Endothelial cell of umbilical vein (primary cell): ENCODE results near the gene MCEMP1.

Source experiments
- CTCF ChIP-seq, 2 donors: IDR thresholded peaks; 1 replicate in 1 of 2; 2 replicates in 1 of 2; pipeline ENCODE4 v1.5.1; 2011; ENCODE audit warnings: low read length in 2 of 2, mild to moderate bottlenecking in 2 of 2, moderate library complexity in 2 of 2, control low read depth in 1 of 2, inconsistent platforms in 1 of 2, low read depth in 1 of 2; ENCODE audit not compliant: insufficient read depth in 1 of 2; ENCODE audit errors: extremely low read depth in 1 of 2
- EZH2 ChIP-seq: IDR thresholded peaks from 2 replicates; pipeline ENCODE4 v1.6.1; 2012; ENCODE audit warnings: borderline replicate concordance, low read depth, mild to moderate bottlenecking, moderate library complexity, low read length, inconsistent platforms; ENCODE audit not compliant: severe bottlenecking
- FOS ChIP-seq: IDR thresholded peaks from 2 replicates; pipeline ENCODE4 v1.6.1; 2011; ENCODE audit warnings: mild to moderate bottlenecking, low read length, moderate library complexity, borderline replicate concordance; ENCODE audit not compliant: insufficient read depth
- GATA2 ChIP-seq: IDR thresholded peaks from 2 replicates; pipeline ENCODE4 v1.7.0; 2011; ENCODE audit warnings: low read depth, mild to moderate bottlenecking, moderate library complexity, mixed read lengths, low read length; ENCODE audit not compliant: insufficient read length, insufficient read depth
- JUN ChIP-seq: IDR thresholded peaks from 2 replicates; pipeline ENCODE4 v1.6.1; 2011; ENCODE audit warnings: borderline replicate concordance, low read depth; ENCODE audit not compliant: insufficient read length, insufficient read depth
- MAX ChIP-seq: IDR thresholded peaks from 2 replicates; pipeline ENCODE4 v1.6.1; 2011; ENCODE audit not compliant: insufficient read depth, insufficient read length
- MYC ChIP-seq: IDR thresholded peaks from one replicate; pipeline ENCODE4 v1.6.1; 2011; ENCODE audit warnings: mild to moderate bottlenecking, low read depth, low read length
- POLR2A ChIP-seq: IDR thresholded peaks from 2 replicates; pipeline ENCODE4 v1.6.1; 2012; ENCODE audit warnings: low read depth, mild to moderate bottlenecking, control low read depth, low read length
- POLR2AphosphoS5 ChIP-seq: IDR thresholded peaks from 2 replicates; pipeline ENCODE4 v1.6.1; 2012; ENCODE audit warnings: low read depth, mild to moderate bottlenecking, control low read depth, low read length, moderate library complexity; ENCODE audit not compliant: insufficient read depth

DNA sequence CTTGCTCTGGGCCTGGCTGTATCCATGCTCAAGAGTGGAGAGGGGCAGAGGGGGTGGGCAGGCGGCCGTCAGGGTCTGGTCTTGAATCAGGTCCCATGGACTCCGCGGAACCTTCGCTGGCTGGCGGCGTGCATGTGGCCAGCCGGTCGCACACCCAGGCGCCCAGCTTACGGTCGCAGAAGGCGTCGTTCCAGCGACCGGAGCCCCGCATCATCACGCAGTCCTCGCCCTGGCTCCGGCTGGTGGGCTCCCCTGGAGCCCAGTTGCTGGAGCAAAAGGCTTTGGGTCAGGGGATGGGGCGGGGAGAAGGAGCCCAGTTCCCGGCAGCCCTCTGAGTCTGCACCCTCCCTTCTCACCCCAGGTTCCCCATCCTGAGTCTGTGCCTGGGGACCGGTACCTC lies 12.3 kb downstream of the MCEMP1 start:
- TF ChIP-seq EZH2 (no peak), POLR2A (no peak), CTCF (IDR thresholded peaks at IDR 0.05; ENCODE audit: extremely low read depth in 1 of 2, insufficient read depth in 1 of 2, low read depth in 1 of 2, low read length in 2 of 2) (no peak), MYC (no peak), POLR2AphosphoS5 (no peak), MAX (no peak), JUN (no peak), GATA2 (no peak), FOS (no peak)
